HepG2 (cell line): Measurements from ENCODE around the gene HDLBP. TPM values are rescaled to one million over a fixed set of nuclear protein-coding genes. Genes with fewer than 3 reads are reported as not detected.

ENCODE experiments used
- ARID3A ChIP-seq: IDR thresholded peaks from 2 replicates; pipeline ENCODE4 v1.6.1; 2012; ENCODE audit warnings: low read depth, low read length, improper control_type of control experiment
- DPF2 ChIP-seq: sonication (generic); formaldehyde crosslinking; IDR thresholded peaks from 2 replicates; pipeline ENCODE4 v1.4.0; 2020; ENCODE audit warnings: mild to moderate bottlenecking, low read depth, missing genetic modification reagents, borderline replicate concordance
- FOXJ3 ChIP-seq: sonication (generic); formaldehyde crosslinking; IDR thresholded peaks from 2 replicates; pipeline ENCODE4 v1.4.0; 2020; ENCODE audit warnings: missing genetic modification reagents, mild to moderate bottlenecking, borderline replicate concordance
- IRF9 ChIP-seq: sonication (generic); formaldehyde crosslinking; IDR thresholded peaks from 2 replicates; pipeline ENCODE4 v1.8.0; 2022; ENCODE audit warnings: missing genetic modification reagents, mild to moderate bottlenecking, borderline replicate concordance
- MTA1 ChIP-seq: sonication (generic); formaldehyde crosslinking; IDR thresholded peaks from 2 replicates; pipeline ENCODE4 v1.4.0; 2020; ENCODE audit warnings: missing genetic modification reagents, mild to moderate bottlenecking, borderline replicate concordance
- NFIC ChIP-seq: IDR thresholded peaks from 2 replicates; pipeline ENCODE4 v1.6.1; 2012; ENCODE audit warnings: mild to moderate bottlenecking, low read length, inconsistent platforms
- NFKBIZ ChIP-seq: IDR thresholded peaks from 2 replicates; pipeline ENCODE4 v1.6.1; 2018; ENCODE audit warnings: missing genetic modification reagents, missing compliant biosample characterization
- PHF21A ChIP-seq: sonication (generic); formaldehyde crosslinking; IDR thresholded peaks from 2 replicates; pipeline ENCODE4 v1.5.0; 2020; ENCODE audit warnings: mild to moderate bottlenecking, missing genetic modification reagents
- PHF8 ChIP-seq: sonication (generic); formaldehyde crosslinking; IDR thresholded peaks from 2 replicates; pipeline ENCODE4 v1.5.0; 2020; ENCODE audit warnings: missing genetic modification reagents
- RAD51 ChIP-seq: fragments of 450-650 bp; IDR thresholded peaks from 2 replicates; pipeline ENCODE4 v1.6.1; 2016; ENCODE audit warnings: borderline replicate concordance
- SAFB2 ChIP-seq: sonication (generic); formaldehyde crosslinking; IDR thresholded peaks from 2 replicates; pipeline ENCODE4 v1.5.1; 2020; ENCODE audit warnings: missing genetic modification reagents, low read depth, mild to moderate bottlenecking, borderline replicate concordance
- ZEB1 ChIP-seq: IDR thresholded peaks from 2 replicates; pipeline ENCODE4 v1.6.1; 2012; ENCODE audit warnings: mild to moderate bottlenecking, low read depth, inconsistent platforms; ENCODE audit not compliant: insufficient replicate concordance
- ZFX ChIP-seq: sonication (generic); formaldehyde crosslinking; IDR thresholded peaks from 2 replicates; pipeline ENCODE4 v1.4.0; 2020; ENCODE audit warnings: mild to moderate bottlenecking, low read depth, missing genetic modification reagents, moderate library complexity
- ZFY ChIP-seq: sonication (generic); formaldehyde crosslinking; IDR thresholded peaks from 2 replicates; pipeline ENCODE4 v1.4.0; 2020; ENCODE audit warnings: missing genetic modification reagents
- ZGPAT ChIP-seq: IDR thresholded peaks from 2 replicates; pipeline ENCODE4 v1.6.1; 2016; ENCODE audit warnings: mild to moderate bottlenecking
- ZNF687 ChIP-seq: sonication (generic); formaldehyde crosslinking; IDR thresholded peaks from 2 replicates; pipeline ENCODE4 v1.5.1; 2020; ENCODE audit warnings: mild to moderate bottlenecking, missing genetic modification reagents, moderate library complexity
- ZNF691 ChIP-seq: sonication (generic); formaldehyde crosslinking; IDR thresholded peaks from 2 replicates; pipeline ENCODE4 v1.4.0; 2020; ENCODE audit warnings: missing genetic modification reagents, low read depth, mild to moderate bottlenecking, borderline replicate concordance
- ZNF850 ChIP-seq: sonication (generic); formaldehyde crosslinking; conservative IDR thresholded peaks from 2 replicates; pipeline ENCODE4 v1.9.0; 2021; ENCODE audit warnings: mild to moderate bottlenecking, missing genetic modification reagents
- polyA plus RNA-seq, 8 experiments: library from polyadenylated mRNA; depleted of rRNA in 3 of 8; stranded (reverse) in 7 of 8; unstranded in 1 of 8; fragments of >200 nt; fragmentation: Illumina TruSeq in 4 of 8; extraction: Trizol in 4 of 8; gene quantifications; 2 replicates each; pipeline versions ENCODE4 v1.2.1 to v1.2.3, GENCODE V29; 2011 to 2016; ENCODE audit warnings: low read depth in 4 of 8, missing spikeins in 1 of 8, mixed read lengths in 1 of 8; ENCODE audit not compliant: insufficient read depth in 1 of 8
- total RNA-seq, 5 experiments: library from RNA; depleted of rRNA; stranded (reverse); fragments of >200 nt; fragmentation: Illumina TruSeq; extraction: Trizol; gene quantifications; 2 replicates each; pipeline ENCODE4 v1.2.3, GENCODE V29; 2016; ENCODE audit warnings: low read depth in 1 of 5

HDLBP gene
- total and polyA plus RNA-seq, 2 of the 13 experiments (the other 11 are each of a cell fraction or from before 2014, with no cell fraction given): 464 to 707 TPM

GRCh38 chr2:241201445-241202267, 113.8 kb downstream of the HDLBP start (continued):
- TF ChIP-seq ZNF687: peak; percentile 67
- TF ChIP-seq NFKBIZ (CRISPR knock-in tag): no peak
- no peak for TF ChIP-seq NFIC
- TF ChIP-seq ZNF691 (CRISPR knock-in tag): no peak
- TF ChIP-seq ZEB1: no peak
- TF ChIP-seq ZFY (CRISPR knock-in tag): peak; percentile 71; the same call in 1 of the 2 replicates
- TF ChIP-seq DPF2 (CRISPR knock-in tag): 0 out of 2 replicates have a peak, but pooled peaks have one; percentile 30
- no peak for TF ChIP-seq IRF9 (CRISPR knock-in tag)
- TF ChIP-seq SAFB2 (CRISPR knock-in tag): no peak
- TF ChIP-seq ZFX (CRISPR knock-in tag): peak; percentile 76
- 0 out of 2 replicates have a peak, but pooled peaks have one; percentile 46 for TF ChIP-seq MTA1 (CRISPR knock-in tag)
- peak; percentile 28; the same call in 1 of the 2 replicates for TF ChIP-seq PHF8 (CRISPR knock-in tag)
- peak; percentile 80 for TF ChIP-seq RAD51
- TF ChIP-seq FOXJ3: no peak
- TF ChIP-seq ZNF850 (CRISPR knock-in tag): no peak
- TF ChIP-seq ZGPAT (CRISPR knock-in tag): no peak
- no peak for TF ChIP-seq PHF21A (CRISPR knock-in tag)
- TF ChIP-seq ARID3A: no peak
